NCI-H226 (cell line): ENCODE results near the gene PGK1.
"Not testable (repeated sequence)": the region's sequence is repeated elsewhere in the genome, so short reads cannot be mapped to it uniquely, and the experiment has no call there.

Source experiments
- DNase-seq: peaks from one replicate; pipeline ENCODE4 v3.0.0-alpha.2; 2015

PGK1 gene

GRCh38 chrX:78103623-78104446 is at the start of gene PGK1:
Gene PGK1, plus strand, starts transcription at chrX:78104248. Its CDS starts 93 bp downstream, at chrX:78104341.
- DNase-seq: peak; percentile 95

- DNase-seq: no peak
These were observed 40.4 kb upstream of the PGK1 start for GRCh38 chrX:78063687-78064086.

- no peak for DNase-seq
These were observed 39.9 kb upstream of the PGK1 start for GRCh38 chrX:78064152-78064551.

GRCh38 chrX:78064698-78065601 is 39.1 kb upstream of the PGK1 start:
- peak; percentile 7 for DNase-seq

GRCh38 chrX:78066110-78066509 is 37.9 kb upstream of the PGK1 start:
- DNase-seq: no peak

- DNase-seq: no peak
These were observed 32.7 kb upstream of the PGK1 start for GRCh38 chrX:78071331-78071730.

GRCh38 chrX:78073147-78074077 is 30.6 kb upstream of the PGK1 start:
- not testable (repeated sequence) for DNase-seq

- DNase-seq: no peak
These were observed 30.0 kb upstream of the PGK1 start for GRCh38 chrX:78074088-78074487.

- DNase-seq: no peak
These were observed 28.2 kb upstream of the PGK1 start for GRCh38 chrX:78075787-78076389.

GRCh38 chrX:78081413-78081812 is 22.6 kb upstream of the PGK1 start:
- DNase-seq: not testable (repeated sequence)

GRCh38 chrX:78092296-78092695 is 11.8 kb upstream of the PGK1 start:
- peak; percentile 12 for DNase-seq

- no peak for DNase-seq
These were observed 5.9 kb upstream of the PGK1 start for GRCh38 chrX:78098108-78098507.

- peak; percentile 42 for DNase-seq
These were observed 2.0 kb upstream of the PGK1 start for GRCh38 chrX:78102091-78102490.

GRCh38 chrX:78103001-78103622 is 936 bp upstream of the PGK1 start:
- DNase-seq: no peak

- peak; percentile 32 for DNase-seq
These were observed 564 bp downstream of the PGK1 start for GRCh38 chrX:78104447-78105176.

GRCh38 chrX:78105944-78106650 is 2.0 kb downstream of the PGK1 start:
- DNase-seq: no peak

- no peak for DNase-seq
These were observed 2.6 kb downstream of the PGK1 start for GRCh38 chrX:78106651-78106986.

GRCh38 chrX:78109458-78109857 is 5.4 kb downstream of the PGK1 start:
- no peak for DNase-seq

GRCh38 chrX:78111140-78111931 is 7.3 kb downstream of the PGK1 start:
- DNase-seq: no peak

GRCh38 chrX:78116365-78116764 is 12.3 kb downstream of the PGK1 start:
- DNase-seq: no peak
